AG09319 (cell line): ENCODE data around the gene DCTD.

Experiments
- DNase-seq: peaks from one replicate; pipeline ENCODE4 v3.0.0-alpha.2; 2010; ENCODE audit warnings: low read depth; ENCODE audit errors: extremely low read depth
- TF ChIP-seq, protein P1 (sequence below): IDR thresholded peaks from 2 replicates; pipeline ENCODE4 v1.5.1; 2011; ENCODE audit warnings: low read depth, mild to moderate bottlenecking, inconsistent platforms, low read length, moderate library complexity

Gene DCTD

DNA sequence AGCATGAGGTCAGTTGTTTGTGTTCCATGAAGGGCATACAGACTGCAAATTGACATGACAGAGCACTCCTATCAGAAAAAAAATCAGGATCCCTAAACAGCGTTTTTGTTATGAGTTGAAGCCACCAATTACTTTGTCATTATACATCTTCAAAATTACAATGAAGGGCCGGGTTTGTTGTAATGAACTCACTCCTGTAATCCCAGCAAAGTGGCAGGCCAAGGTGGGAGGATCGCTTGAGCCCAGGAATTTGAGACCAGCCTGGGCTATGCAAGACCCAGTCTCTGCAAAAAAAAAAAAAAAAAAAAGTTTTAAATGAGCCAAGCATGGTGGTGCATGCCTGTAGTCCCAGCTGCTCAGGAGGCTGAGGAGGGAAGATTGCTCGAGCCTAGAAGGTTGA, 3.5 kb upstream of the DCTD start:
- no peak for DNase-seq
- TF ChIP-seq, protein P1, sequence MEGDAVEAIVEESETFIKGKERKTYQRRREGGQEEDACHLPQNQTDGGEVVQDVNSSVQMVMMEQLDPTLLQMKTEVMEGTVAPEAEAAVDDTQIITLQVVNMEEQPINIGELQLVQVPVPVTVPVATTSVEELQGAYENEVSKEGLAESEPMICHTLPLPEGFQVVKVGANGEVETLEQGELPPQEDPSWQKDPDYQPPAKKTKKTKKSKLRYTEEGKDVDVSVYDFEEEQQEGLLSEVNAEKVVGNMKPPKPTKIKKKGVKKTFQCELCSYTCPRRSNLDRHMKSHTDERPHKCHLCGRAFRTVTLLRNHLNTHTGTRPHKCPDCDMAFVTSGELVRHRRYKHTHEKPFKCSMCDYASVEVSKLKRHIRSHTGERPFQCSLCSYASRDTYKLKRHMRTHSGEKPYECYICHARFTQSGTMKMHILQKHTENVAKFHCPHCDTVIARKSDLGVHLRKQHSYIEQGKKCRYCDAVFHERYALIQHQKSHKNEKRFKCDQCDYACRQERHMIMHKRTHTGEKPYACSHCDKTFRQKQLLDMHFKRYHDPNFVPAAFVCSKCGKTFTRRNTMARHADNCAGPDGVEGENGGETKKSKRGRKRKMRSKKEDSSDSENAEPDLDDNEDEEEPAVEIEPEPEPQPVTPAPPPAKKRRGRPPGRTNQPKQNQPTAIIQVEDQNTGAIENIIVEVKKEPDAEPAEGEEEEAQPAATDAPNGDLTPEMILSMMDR: no peak

DNA sequence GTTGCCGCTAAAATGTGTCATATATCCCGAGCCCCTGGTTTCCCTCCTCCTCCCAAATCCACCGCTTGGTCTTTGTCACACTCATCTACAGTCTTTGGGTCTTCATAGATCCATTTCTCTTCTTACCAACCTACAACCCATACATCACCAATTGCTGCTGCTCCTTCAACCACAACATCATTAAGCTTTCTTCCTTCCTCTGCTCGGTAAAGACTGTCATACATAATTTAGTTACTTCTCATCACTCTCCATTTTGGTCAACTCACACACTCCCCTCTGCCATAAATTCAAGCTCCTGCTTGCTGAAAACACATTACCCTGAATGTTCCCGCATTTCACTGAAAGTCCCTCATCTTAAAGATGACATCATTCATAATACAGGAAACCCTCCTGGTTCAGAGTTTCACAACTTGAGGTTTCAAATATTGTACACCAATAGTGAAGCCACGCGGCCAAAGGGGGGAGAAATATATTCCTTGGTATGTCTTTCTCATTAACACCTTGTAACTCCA, 1.7 kb upstream of the DCTD start:
- no peak for DNase-seq

DNA sequence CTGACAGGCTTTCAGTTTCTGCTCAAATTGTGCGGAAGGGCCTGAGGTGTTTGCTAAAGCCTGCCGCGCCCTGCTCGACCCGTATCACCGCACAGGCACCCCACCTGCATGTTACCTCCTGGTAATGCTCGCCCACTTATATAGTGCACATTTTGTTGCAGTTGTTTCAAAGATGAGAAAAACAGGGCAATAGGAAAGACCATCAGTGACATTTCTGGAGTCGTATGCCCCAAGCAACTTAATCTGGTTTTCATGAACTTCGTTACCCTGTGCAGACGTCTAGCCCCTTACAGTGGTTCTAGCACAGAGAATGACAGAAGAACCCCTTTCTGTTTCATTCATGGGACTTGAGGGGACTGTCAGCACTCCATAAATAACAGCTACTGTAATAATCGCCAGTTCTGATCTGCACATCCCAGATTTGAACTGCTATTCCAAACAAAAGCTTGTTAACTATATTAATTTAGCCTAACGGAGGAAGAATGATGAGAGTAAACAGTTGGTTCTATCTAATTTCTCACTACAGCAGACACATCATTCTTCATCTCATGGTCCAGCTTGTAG, 940 bp upstream of the DCTD start:
- DNase-seq: no peak
- TF ChIP-seq, protein P1: no peak

More for the DNA sequence above, 1.7 kb upstream of the DCTD start:
- TF ChIP-seq, protein P1: no peak

GRCh38 chr4:182916483-182917181, 554 bp downstream of the DCTD start:
- DNase-seq: no peak
- TF ChIP-seq, protein P1: no peak

- no peak for DNase-seq
- TF ChIP-seq, protein P1: no peak
These were observed 2.8 kb downstream of the DCTD start for GRCh38 chr4:182914357-182914756.

DNA sequence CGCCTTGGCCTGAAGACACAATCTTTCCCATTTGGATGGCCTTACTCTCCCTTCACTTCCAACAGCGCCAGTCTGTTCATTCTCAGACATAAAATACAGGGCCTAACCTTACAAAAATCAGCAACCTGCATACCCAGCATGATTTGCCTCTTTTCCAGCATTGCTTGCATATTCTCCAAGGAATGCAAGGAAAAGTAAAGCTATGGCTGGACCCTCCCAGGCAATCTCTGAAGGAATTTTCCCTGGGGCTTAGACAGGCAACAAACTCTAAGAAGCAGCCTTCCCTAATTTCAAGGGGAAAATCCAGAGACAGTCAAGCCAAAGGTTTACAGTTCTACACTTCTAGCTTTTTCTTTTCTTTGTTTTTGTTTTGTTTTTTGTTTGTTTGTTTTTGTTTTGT, 3.6 kb downstream of the DCTD start:
- TF ChIP-seq, protein P1: no peak
- no peak for DNase-seq

DNA sequence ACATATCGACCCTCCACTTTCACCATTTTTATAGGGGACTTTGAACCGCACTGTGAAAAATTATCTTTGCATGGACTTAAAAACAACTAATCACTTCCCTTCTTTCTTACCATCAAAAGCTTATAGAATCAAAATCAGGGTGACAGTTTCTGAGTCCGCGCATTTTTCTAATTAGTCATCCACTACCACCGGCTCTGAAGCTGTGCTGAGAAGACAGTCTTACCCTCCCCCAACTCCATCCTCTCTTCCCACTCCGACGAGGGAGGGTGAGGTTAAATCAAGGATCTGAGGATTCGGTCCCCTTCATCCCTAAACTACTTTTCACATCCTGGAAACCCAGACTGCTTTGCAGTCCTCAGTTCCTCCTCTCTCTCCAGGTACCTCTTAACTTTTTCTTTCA, 4.2 kb downstream of the DCTD start:
- TF ChIP-seq, protein P1: no peak
- no peak for DNase-seq
